Endothelial cell of umbilical vein (primary cell): ENCODE measurements around the gene CCDC6. TPM values are rescaled to one million over a fixed set of nuclear protein-coding genes. Genes with fewer than 3 reads are reported as not detected.

Experiments used
- BruUV-seq: library from RNA; stranded (reverse); fragments of 400-500 nt; replicated peaks from 2 replicates; lab custom pipeline; 2021; lab: Mats Ljungman, UMichigan
- CTCF ChIA-PET: fragments of 300-600, 350-600 bp; sonication (Branson Sonifier 250); formaldehyde crosslinking; loops from one replicate; lab custom pipeline; 2021; ENCODE audit warnings: antibody characterized with exemption, inconsistent platforms; lab: Charles Lee
- POLR2A ChIA-PET: fragments of 300-600, 350-600 bp; sonication (Branson Sonifier 250); formaldehyde crosslinking; loops from one replicate; lab custom pipeline; 2021; ENCODE audit warnings: antibody characterized with exemption, inconsistent platforms; lab: Charles Lee
- DNase-seq: peaks from one replicate; pipeline ENCODE4 v3.0.0-alpha.2; 2011; ENCODE audit warnings: low read depth, low spot score
- FAIRE-seq: peaks from 2 replicates; lab custom pipeline; 2011; peaks lifted over from hg19 to GRCh38; lab: Jason Lieb, UNC
- H2AFZ ChIP-seq: 2 replicates; pipeline ENCODE4 v1.6.0; 2012; ENCODE audit warnings: low read depth, low read length, control low read depth, inconsistent platforms
- H3K27ac ChIP-seq: 2 replicates; pipeline ENCODE4 v1.5.1; 2011; ENCODE audit warnings: low read depth, mild to moderate bottlenecking, control low read depth, low read length, moderate library complexity; ENCODE audit not compliant: insufficient read depth
- H3K27me3 ChIP-seq, 2 experiments: 2 replicates each; pipeline versions ENCODE4 v1.6.0 to v1.6.1; 2011; ENCODE audit warnings: low read length in 2 of 2, mixed read lengths in 1 of 2; ENCODE audit not compliant: control insufficient read depth in 2 of 2, insufficient read depth in 2 of 2
- H3K36me3 ChIP-seq, 2 experiments: 2 replicates in 1 of 2; 3 replicates in 1 of 2; pipeline ENCODE4 v1.5.1; 2011; ENCODE audit warnings: low read length in 2 of 2, mild to moderate bottlenecking in 1 of 2, moderate library complexity in 1 of 2; ENCODE audit not compliant: control insufficient read depth in 2 of 2, insufficient read depth in 2 of 2; ENCODE audit errors: extremely low read depth in 1 of 2
- H3K4me1 ChIP-seq: 3 replicates; pipeline ENCODE4 v1.5.1; 2011; ENCODE audit warnings: mild to moderate bottlenecking, low read length; ENCODE audit not compliant: control insufficient read depth, insufficient read depth; ENCODE audit errors: extremely low read depth
- H3K4me2 ChIP-seq: 2 replicates; pipeline ENCODE4 v1.6.1; 2011; ENCODE audit warnings: low read length, control low read depth, mixed read lengths; ENCODE audit not compliant: insufficient read depth
- H3K4me3 ChIP-seq, 3 experiments: fragments of 200-600 bp in 1 of 3; sonication (generic), shearing (Covaris generic) in 1 of 3; replicated peaks in 1 of 3; 2 replicates each; pipeline ENCODE4 v1.5.1; 2011 to 2016; ENCODE audit warnings: control low read depth in 3 of 3, low read length in 3 of 3, mild to moderate bottlenecking in 2 of 3, inconsistent platforms in 1 of 3, low read depth in 1 of 3, moderate library complexity in 1 of 3; ENCODE audit not compliant: insufficient read depth in 1 of 3
- H3K79me2 ChIP-seq: 2 replicates; pipeline ENCODE4 v1.6.0; 2012; ENCODE audit warnings: low read length, inconsistent platforms; ENCODE audit not compliant: control insufficient read depth, insufficient read depth
- H3K9ac ChIP-seq: replicated peaks from 2 replicates; pipeline ENCODE3; 2011; ENCODE audit warnings: low read length, control low read depth; ENCODE audit not compliant: insufficient read depth; ENCODE audit errors: extremely low read depth
- H3K9me1 ChIP-seq: replicated peaks from 3 replicates; pipeline ENCODE4 v1.6.0; 2011; ENCODE audit warnings: mild to moderate bottlenecking, low read length; ENCODE audit not compliant: control insufficient read depth, insufficient read depth; ENCODE audit errors: extremely low read depth
- H3K9me3 ChIP-seq: replicated peaks from 2 replicates; pipeline ENCODE4 v1.5.1; 2012; ENCODE audit warnings: low read length, inconsistent platforms; ENCODE audit not compliant: control insufficient read depth, insufficient read depth
- H4K20me1 ChIP-seq: replicated peaks from 2 replicates; pipeline ENCODE3; 2011; ENCODE audit warnings: mild to moderate bottlenecking, low read length; ENCODE audit not compliant: control insufficient read depth, insufficient read depth; ENCODE audit errors: extremely low read depth
- EZH2 ChIP-seq: IDR thresholded peaks from 2 replicates; pipeline ENCODE4 v1.6.1; 2012; ENCODE audit warnings: borderline replicate concordance, low read depth, mild to moderate bottlenecking, moderate library complexity, low read length, inconsistent platforms; ENCODE audit not compliant: severe bottlenecking
- FOS ChIP-seq: IDR thresholded peaks from 2 replicates; pipeline ENCODE4 v1.6.1; 2011; ENCODE audit warnings: mild to moderate bottlenecking, low read length, moderate library complexity, borderline replicate concordance; ENCODE audit not compliant: insufficient read depth
- GATA2 ChIP-seq: IDR thresholded peaks from 2 replicates; pipeline ENCODE4 v1.7.0; 2011; ENCODE audit warnings: low read depth, mild to moderate bottlenecking, moderate library complexity, mixed read lengths, low read length; ENCODE audit not compliant: insufficient read length, insufficient read depth
- JUN ChIP-seq: IDR thresholded peaks from 2 replicates; pipeline ENCODE4 v1.6.1; 2011; ENCODE audit warnings: borderline replicate concordance, low read depth; ENCODE audit not compliant: insufficient read length, insufficient read depth
- MYC ChIP-seq: IDR thresholded peaks from one replicate; pipeline ENCODE4 v1.6.1; 2011; ENCODE audit warnings: mild to moderate bottlenecking, low read depth, low read length
- POLR2A ChIP-seq: IDR thresholded peaks from 2 replicates; pipeline ENCODE4 v1.6.1; 2012; ENCODE audit warnings: low read depth, mild to moderate bottlenecking, control low read depth, low read length
- POLR2AphosphoS5 ChIP-seq: IDR thresholded peaks from 2 replicates; pipeline ENCODE4 v1.6.1; 2012; ENCODE audit warnings: low read depth, mild to moderate bottlenecking, control low read depth, low read length, moderate library complexity; ENCODE audit not compliant: insufficient read depth
- dilution Hi-C: fragments of 300-500 bp; cut with MboI; formaldehyde crosslinking; loops from one replicate; pipeline ENCODE4 v1.15.0; 2019; ENCODE audit warnings: low sequenced_read_pairs; ENCODE audit not compliant: extremely low pct_ligation_motif_present
- intact Hi-C: fragments of 100-400 bp; cut with micrococcal nuclease; formaldehyde crosslinking; loops from one replicate; pipeline ENCODE4 v1.10.0; 2022
- polyA plus RNA-seq, 4 experiments: library from polyadenylated mRNA; depleted of rRNA in 3 of 4; stranded (reverse) in 3 of 4; unstranded in 1 of 4; fragments of >200 nt; gene quantifications; 2 replicates each; pipeline versions ENCODE4 v1.2.1 to v1.2.3, GENCODE V29; 2011 to 2012; ENCODE audit warnings: missing spikeins in 1 of 4
- total RNA-seq: library from RNA; stranded (reverse); gene quantifications from 2 replicates; pipeline ENCODE4 v1.2.3, GENCODE V29; 2021
- TF ChIP-seq, protein P1 (sequence below): IDR thresholded peaks from 2 replicates; pipeline ENCODE4 v1.6.1; 2011; ENCODE audit not compliant: insufficient read depth, insufficient read length
- TF ChIP-seq, protein P2 (sequence below), 2 donors: IDR thresholded peaks; 1 replicate in 1 of 2; 2 replicates in 1 of 2; pipeline ENCODE4 v1.5.1; 2011; ENCODE audit warnings: low read length in 2 of 2, mild to moderate bottlenecking in 2 of 2, moderate library complexity in 2 of 2, control low read depth in 1 of 2, inconsistent platforms in 1 of 2, low read depth in 1 of 2; ENCODE audit not compliant: insufficient read depth in 1 of 2; ENCODE audit errors: extremely low read depth in 1 of 2

The CCDC6 gene
- total and polyA plus RNA-seq, 2 donors (not counting 3 experiments of a cell fraction or from before 2014, with no cell fraction given), result 16.8 to 36.8 TPM

DNA sequence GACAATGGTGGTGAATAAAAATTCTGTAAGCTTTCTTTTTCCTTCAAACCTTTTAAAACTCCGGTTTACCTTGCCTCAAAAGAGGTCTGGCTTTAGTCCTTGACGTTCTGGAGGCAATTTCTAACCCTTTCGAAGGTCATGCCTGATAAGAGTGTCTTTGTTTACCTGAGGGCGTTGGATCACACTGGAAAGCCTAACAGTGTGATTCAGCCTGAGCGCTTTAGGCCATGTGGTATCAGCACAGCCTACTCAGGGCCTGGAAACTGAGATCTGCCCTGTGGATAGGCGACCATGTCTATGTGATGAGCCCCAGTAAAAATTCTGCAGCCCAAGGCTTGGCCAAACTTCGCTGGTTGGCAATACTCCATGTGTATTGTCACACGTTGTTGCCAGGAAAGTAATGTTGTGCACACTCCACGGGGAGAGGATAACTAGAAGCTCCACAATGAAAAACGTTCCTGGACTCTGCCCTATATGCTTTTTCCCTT, 10.7 kb downstream of the CCDC6 start:
- H3K9me3 ChIP-seq, result no peaks in the 10 kb centered on the region
- no peak overlapping the region for H3K4me2 ChIP-seq
- no peaks in the 10 kb centered on the region for H4K20me1 ChIP-seq
- ChIA-PET CTCF (interaction anchor here (1.1 kb wide), 1 partner anchor 10 kb away, joined by 5 read pairs; the partner anchor contains the start of gene CCDC6), POLR2A (no interaction called here)
- H3K4me1 ChIP-seq, result no peaks in the 10 kb centered on the region
- TF ChIP-seq EZH2, result no peak
- no peak for TF ChIP-seq MYC
- TF ChIP-seq, protein P1, sequence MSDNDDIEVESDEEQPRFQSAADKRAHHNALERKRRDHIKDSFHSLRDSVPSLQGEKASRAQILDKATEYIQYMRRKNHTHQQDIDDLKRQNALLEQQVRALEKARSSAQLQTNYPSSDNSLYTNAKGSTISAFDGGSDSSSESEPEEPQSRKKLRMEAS, result no peak
- no peak for TF ChIP-seq POLR2A
- no peak for TF ChIP-seq POLR2AphosphoS5
- TF ChIP-seq JUN, result no peak
- no peak for TF ChIP-seq GATA2
- TF ChIP-seq, protein P2, sequence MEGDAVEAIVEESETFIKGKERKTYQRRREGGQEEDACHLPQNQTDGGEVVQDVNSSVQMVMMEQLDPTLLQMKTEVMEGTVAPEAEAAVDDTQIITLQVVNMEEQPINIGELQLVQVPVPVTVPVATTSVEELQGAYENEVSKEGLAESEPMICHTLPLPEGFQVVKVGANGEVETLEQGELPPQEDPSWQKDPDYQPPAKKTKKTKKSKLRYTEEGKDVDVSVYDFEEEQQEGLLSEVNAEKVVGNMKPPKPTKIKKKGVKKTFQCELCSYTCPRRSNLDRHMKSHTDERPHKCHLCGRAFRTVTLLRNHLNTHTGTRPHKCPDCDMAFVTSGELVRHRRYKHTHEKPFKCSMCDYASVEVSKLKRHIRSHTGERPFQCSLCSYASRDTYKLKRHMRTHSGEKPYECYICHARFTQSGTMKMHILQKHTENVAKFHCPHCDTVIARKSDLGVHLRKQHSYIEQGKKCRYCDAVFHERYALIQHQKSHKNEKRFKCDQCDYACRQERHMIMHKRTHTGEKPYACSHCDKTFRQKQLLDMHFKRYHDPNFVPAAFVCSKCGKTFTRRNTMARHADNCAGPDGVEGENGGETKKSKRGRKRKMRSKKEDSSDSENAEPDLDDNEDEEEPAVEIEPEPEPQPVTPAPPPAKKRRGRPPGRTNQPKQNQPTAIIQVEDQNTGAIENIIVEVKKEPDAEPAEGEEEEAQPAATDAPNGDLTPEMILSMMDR (IDR thresholded peaks at IDR 0.05; ENCODE audit: extremely low read depth in 1 of 2, insufficient read depth in 1 of 2, low read depth in 1 of 2, low read length in 2 of 2), result no peak
- no peak for TF ChIP-seq FOS
- DNase-seq (no peak), FAIRE-seq (no peak)
- H3K9ac ChIP-seq, result no peak overlapping the region
- BruUV-seq, result no TSS peak
- intact Hi-C loops, result no loop called here
- H3K4me3 ChIP-seq, result no peak overlapping the region
- dilution Hi-C loops, result no loop called here
- H3K9me1 ChIP-seq, result no peaks in the 10 kb centered on the region
- H3K36me3 ChIP-seq, result no peaks in the 10 kb centered on the region
- no peak overlapping the region for H2AFZ ChIP-seq
- H3K27me3 ChIP-seq, result no peaks in the 10 kb centered on the region
- H3K27ac ChIP-seq, result no peak overlapping the region
- H3K79me2 ChIP-seq, result peaks cover 80% of the 10 kb centered on the region
